SH-SY5Y (cell line): ENCODE results near the gene FCAMR.

Experiments used
- GATA2 ChIP-seq: IDR thresholded peaks from 2 replicates; pipeline ENCODE4 v1.6.1; 2011; ENCODE audit warnings: mild to moderate bottlenecking, low read depth, low read length
- GATA3 ChIP-seq: IDR thresholded peaks from 2 replicates; pipeline ENCODE4 v1.6.1; 2011; ENCODE audit warnings: low read depth, mild to moderate bottlenecking, low read length, moderate library complexity

DNA sequence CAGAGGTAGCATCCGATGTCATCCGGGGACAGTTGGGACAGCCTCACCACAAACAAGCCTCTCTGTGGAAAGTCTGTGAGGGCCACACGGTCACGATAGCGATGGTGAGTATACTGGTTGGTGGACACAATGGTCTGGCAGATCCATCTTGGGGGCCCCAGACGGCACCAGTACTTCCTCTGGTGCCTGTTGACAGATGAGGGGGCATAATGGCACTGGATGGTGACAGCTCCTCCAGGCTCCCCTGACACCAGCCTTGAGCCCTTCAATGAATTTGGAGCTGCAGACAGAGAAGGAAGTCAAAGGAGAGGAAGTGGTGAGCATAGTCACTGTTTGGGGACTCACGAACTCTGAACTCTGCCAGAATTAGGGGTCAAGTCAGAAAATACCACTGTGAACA, 8.0 kb downstream of the FCAMR start:
- TF ChIP-seq GATA2 (no peak), GATA3 (no peak)
